Liver (tissue), 9 donors: ENCODE data around the gene CCDC152. TPM values are rescaled to one million over a fixed set of nuclear protein-coding genes. Genes with fewer than 3 reads are reported as not detected.

Experiments used
- DNase-seq: peaks from one replicate; pipeline ENCODE4 v3.0.0-alpha.2; 2017; ENCODE audit warnings: low spot score
- H3K27ac ChIP-seq, 2 donors: one replicate each; pipeline ENCODE4 v1.7.0; 2013; ENCODE audit warnings: inconsistent platforms in 2 of 2, low read length in 2 of 2, control low read depth in 1 of 2, low read depth in 1 of 2, mild to moderate bottlenecking in 1 of 2
- H3K27me3 ChIP-seq, 4 donors: one replicate each; pipeline versions ENCODE4 v1.6.1 to v1.7.0; 2013; ENCODE audit warnings: low read length in 3 of 4, inconsistent platforms in 1 of 4, mild to moderate bottlenecking in 1 of 4, moderate library complexity in 1 of 4; ENCODE audit not compliant: control insufficient read depth in 4 of 4, insufficient read depth in 4 of 4
- H3K36me3 ChIP-seq, 4 donors: one replicate each; pipeline versions ENCODE4 v1.6.1 to v1.7.0; 2013; ENCODE audit warnings: low read length in 3 of 4, mild to moderate bottlenecking in 3 of 4, low read depth in 1 of 4, moderate library complexity in 1 of 4; ENCODE audit not compliant: control insufficient read depth in 4 of 4, insufficient read depth in 3 of 4
- H3K4me1 ChIP-seq, 4 donors: one replicate each; pipeline versions ENCODE4 v1.6.1 to v1.7.0; 2013; ENCODE audit warnings: low read length in 3 of 4, mild to moderate bottlenecking in 3 of 4, moderate library complexity in 1 of 4; ENCODE audit not compliant: control insufficient read depth in 4 of 4, insufficient read depth in 4 of 4
- H3K4me3 ChIP-seq, 3 donors: one replicate each; pipeline versions ENCODE4 v1.6.1 to v1.7.0; 2013; ENCODE audit warnings: low read length in 3 of 3, control low read depth in 1 of 3, low read depth in 1 of 3, mild to moderate bottlenecking in 1 of 3
- H3K9ac ChIP-seq, 2 donors: one replicate each; pipeline ENCODE4 v1.7.0; 2013; ENCODE audit warnings: low read length in 2 of 2, mild to moderate bottlenecking in 2 of 2, moderate library complexity in 2 of 2, control low read depth in 1 of 2, low read depth in 1 of 2
- H3K9me3 ChIP-seq, 4 donors: one replicate each; pipeline versions ENCODE4 v1.6.1 to v1.7.0; 2013; ENCODE audit warnings: low read length in 3 of 4; ENCODE audit not compliant: control insufficient read depth in 4 of 4
- EGR1 ChIP-seq, 2 donors: IDR thresholded peaks; 2 replicates each; pipeline ENCODE4 v1.6.1; 2016 to 2018; ENCODE audit warnings: antibody characterized with exemption in 2 of 2, low read depth in 2 of 2
- FOXA1 ChIP-seq: IDR thresholded peaks from 2 replicates; pipeline ENCODE4 v1.6.1; 2016; ENCODE audit warnings: antibody characterized with exemption
- FOXA2 ChIP-seq: IDR thresholded peaks from 2 replicates; pipeline ENCODE4 v1.6.1; 2016; ENCODE audit warnings: antibody characterized with exemption
- GABPA ChIP-seq, 2 donors: IDR thresholded peaks in 1 of 2; conservative IDR thresholded peaks in 1 of 2; 2 replicates each; pipeline ENCODE4 v1.6.1; 2016; ENCODE audit warnings: antibody characterized with exemption in 2 of 2, mild to moderate bottlenecking in 1 of 2, moderate library complexity in 1 of 2
- HNF4A ChIP-seq, 2 donors: conservative IDR thresholded peaks; 2 replicates each; pipeline ENCODE4 v1.6.1; 2016; ENCODE audit warnings: antibody characterized with exemption in 2 of 2, mild to moderate bottlenecking in 2 of 2
- HNF4G ChIP-seq: IDR thresholded peaks from 2 replicates; pipeline ENCODE4 v1.6.1; 2016; ENCODE audit warnings: antibody characterized with exemption
- JUND ChIP-seq, 2 donors: IDR thresholded peaks; 2 replicates each; pipeline ENCODE4 v1.6.1; 2016; ENCODE audit warnings: antibody characterized with exemption in 2 of 2
- NR2F2 ChIP-seq: IDR thresholded peaks from 2 replicates; pipeline ENCODE4 v1.6.1; 2016; ENCODE audit warnings: antibody characterized with exemption
- RAD21 ChIP-seq, 2 donors: IDR thresholded peaks; 2 replicates each; pipeline ENCODE4 v1.6.1; 2016; ENCODE audit warnings: antibody characterized with exemption in 2 of 2, mild to moderate bottlenecking in 2 of 2
- RXRA ChIP-seq, 2 donors: IDR thresholded peaks; 2 replicates each; pipeline ENCODE4 v1.6.1; 2017 to 2018; ENCODE audit warnings: antibody characterized with exemption in 2 of 2, mild to moderate bottlenecking in 1 of 2
- SP1 ChIP-seq: IDR thresholded peaks from 2 replicates; pipeline ENCODE4 v1.6.1; 2018; ENCODE audit warnings: antibody characterized with exemption, mild to moderate bottlenecking
- TAF1 ChIP-seq: conservative IDR thresholded peaks from 2 replicates; pipeline ENCODE4 v1.6.1; 2016; ENCODE audit warnings: antibody characterized with exemption, mild to moderate bottlenecking
- YY1 ChIP-seq: IDR thresholded peaks from 2 replicates; pipeline ENCODE4 v1.6.1; 2016; ENCODE audit warnings: antibody characterized with exemption, mild to moderate bottlenecking
- WGBS: extraction: QIAGEN DNeasy Blood & Tissue Kit; methylation state at CpG from one replicate; pipeline ENCODE4 v1.1.7; 2013; 5-methylcytosine and 5-hydroxymethylcytosine counted together
- polyA plus RNA-seq, 2 donors: library from polyadenylated mRNA; stranded (reverse) in 1 of 2; unstranded in 1 of 2; fragments of 200-250 nt in 1 of 2; fragments of >200 nt in 1 of 2; fragmentation: Nextera tagmentation in 1 of 2; extraction: Ambion mirVana in 1 of 2; gene quantifications; one replicate each; pipeline versions ENCODE4 v1.2.1 to v1.2.3, GENCODE V29; 2013 to 2015
- total RNA-seq, 2 donors: library from RNA; depleted of rRNA; stranded (reverse); fragments of >200 nt; gene quantifications; one replicate each; pipeline ENCODE4 v1.2.3, GENCODE V29; 2014
- TF ChIP-seq, protein P1 (sequence below): IDR thresholded peaks from 2 replicates; pipeline ENCODE4 v1.6.1; 2016; ENCODE audit warnings: antibody characterized with exemption
- TF ChIP-seq, protein P2 (sequence below): fragments of 150-350 bp; IDR thresholded peaks from 2 replicates; pipeline ENCODE4 v1.5.1; 2017; ENCODE audit warnings: improper control_type of control experiment, low read depth, low read length; ENCODE audit not compliant: missing input control
- TF ChIP-seq, protein P3 (sequence below): IDR thresholded peaks from 2 replicates; pipeline ENCODE4 v1.6.1; 2016; ENCODE audit warnings: antibody characterized with exemption
- TF ChIP-seq, protein P4 (sequence below): IDR thresholded peaks from 2 replicates; pipeline ENCODE4 v1.6.1; 2016; ENCODE audit warnings: antibody characterized with exemption
- TF ChIP-seq, protein P5 (sequence below): IDR thresholded peaks from 2 replicates; pipeline ENCODE4 v1.6.1; 2016; ENCODE audit warnings: antibody characterized with exemption, mild to moderate bottlenecking
- donor health status: healthy.
- donor health status: healthy.
- donor health status: healthy.
- donor health status: healthy.
- donor health status: healthy.

Gene CCDC152
- total and polyA plus RNA-seq, 4 donors = 0.08 to 81.4 (median 3.3) TPM

DNA sequence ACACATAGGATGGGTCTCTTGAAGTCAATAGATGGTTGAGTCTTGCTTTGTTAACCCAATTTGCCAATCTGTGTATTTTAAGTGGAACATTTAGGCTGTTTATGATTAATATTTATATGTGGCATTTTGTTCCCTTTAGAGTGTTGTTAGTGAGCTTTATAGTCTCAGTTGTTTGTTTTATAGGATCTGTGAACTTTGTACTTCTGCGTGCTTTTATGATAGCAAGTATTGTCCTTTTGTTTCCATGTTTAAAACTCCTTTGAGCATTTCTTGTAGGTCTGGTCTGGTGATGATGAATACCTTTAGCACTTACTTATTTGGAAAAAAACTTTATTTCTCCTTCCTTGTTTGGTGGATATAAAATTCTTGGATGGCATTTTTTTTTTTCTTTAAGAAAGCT, 31.2 kb downstream of the CCDC152 start:
- Histone ChIP-seq H3K27ac (no peak overlapping the region), H3K36me3 (no peaks in the 10 kb centered on the region), H3K9ac (no peak overlapping the region), H3K9me3 (peaks cover 0 to 6% (median under 1%) of the 10 kb centered on the region in 4 donors), H3K4me1 (no peaks in the 10 kb centered on the region), H3K4me3 (no peak overlapping the region), H3K27me3 (no peaks in the 10 kb centered on the region)
- 85% methylated on average over 1 of the region's 1 CpG for WGBS
- no peak for TF ChIP-seq HNF4A (conservative IDR thresholded peaks at IDR 0.05)
- TF ChIP-seq, protein P1, sequence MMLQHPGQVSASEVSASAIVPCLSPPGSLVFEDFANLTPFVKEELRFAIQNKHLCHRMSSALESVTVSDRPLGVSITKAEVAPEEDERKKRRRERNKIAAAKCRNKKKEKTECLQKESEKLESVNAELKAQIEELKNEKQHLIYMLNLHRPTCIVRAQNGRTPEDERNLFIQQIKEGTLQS = no peak
- no peak for DNase-seq

DNA sequence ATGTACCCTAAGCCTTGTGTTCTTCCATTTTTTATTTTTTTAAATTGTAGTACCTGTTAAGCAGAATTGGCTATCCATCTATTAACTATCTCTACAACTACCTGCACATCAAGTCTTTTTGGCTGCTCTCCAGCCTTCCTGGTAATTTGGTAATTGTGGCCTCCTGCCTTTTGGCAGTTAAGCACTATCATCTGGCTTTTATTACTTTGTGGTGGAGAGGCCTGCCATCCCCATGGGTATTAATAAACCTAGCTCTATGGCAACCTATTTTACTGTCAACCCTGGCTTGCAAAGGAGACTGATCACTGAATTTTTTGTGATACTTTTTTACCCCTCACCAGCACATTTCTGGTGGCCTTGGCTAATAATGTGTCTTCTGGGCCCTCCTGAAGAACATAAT, 34.5 kb downstream of the CCDC152 start:
- Histone ChIP-seq H3K4me1 (no peaks in the 10 kb centered on the region), H3K9me3 (peaks cover 0 to 2% (median 0%) of the 10 kb centered on the region in 4 donors), H3K9ac (no peak overlapping the region), H3K27me3 (no peaks in the 10 kb centered on the region), H3K27ac (no peak overlapping the region), H3K4me3 (no peak overlapping the region), H3K36me3 (no peaks in the 10 kb centered on the region)
- TF ChIP-seq, protein P2, sequence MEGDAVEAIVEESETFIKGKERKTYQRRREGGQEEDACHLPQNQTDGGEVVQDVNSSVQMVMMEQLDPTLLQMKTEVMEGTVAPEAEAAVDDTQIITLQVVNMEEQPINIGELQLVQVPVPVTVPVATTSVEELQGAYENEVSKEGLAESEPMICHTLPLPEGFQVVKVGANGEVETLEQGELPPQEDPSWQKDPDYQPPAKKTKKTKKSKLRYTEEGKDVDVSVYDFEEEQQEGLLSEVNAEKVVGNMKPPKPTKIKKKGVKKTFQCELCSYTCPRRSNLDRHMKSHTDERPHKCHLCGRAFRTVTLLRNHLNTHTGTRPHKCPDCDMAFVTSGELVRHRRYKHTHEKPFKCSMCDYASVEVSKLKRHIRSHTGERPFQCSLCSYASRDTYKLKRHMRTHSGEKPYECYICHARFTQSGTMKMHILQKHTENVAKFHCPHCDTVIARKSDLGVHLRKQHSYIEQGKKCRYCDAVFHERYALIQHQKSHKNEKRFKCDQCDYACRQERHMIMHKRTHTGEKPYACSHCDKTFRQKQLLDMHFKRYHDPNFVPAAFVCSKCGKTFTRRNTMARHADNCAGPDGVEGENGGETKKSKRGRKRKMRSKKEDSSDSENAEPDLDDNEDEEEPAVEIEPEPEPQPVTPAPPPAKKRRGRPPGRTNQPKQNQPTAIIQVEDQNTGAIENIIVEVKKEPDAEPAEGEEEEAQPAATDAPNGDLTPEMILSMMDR = no peak
- no peak for TF ChIP-seq HNF4A (conservative IDR thresholded peaks at IDR 0.05)
- TF ChIP-seq JUND (IDR thresholded peaks at IDR 0.05) = no peak
- TF ChIP-seq, protein P3, sequence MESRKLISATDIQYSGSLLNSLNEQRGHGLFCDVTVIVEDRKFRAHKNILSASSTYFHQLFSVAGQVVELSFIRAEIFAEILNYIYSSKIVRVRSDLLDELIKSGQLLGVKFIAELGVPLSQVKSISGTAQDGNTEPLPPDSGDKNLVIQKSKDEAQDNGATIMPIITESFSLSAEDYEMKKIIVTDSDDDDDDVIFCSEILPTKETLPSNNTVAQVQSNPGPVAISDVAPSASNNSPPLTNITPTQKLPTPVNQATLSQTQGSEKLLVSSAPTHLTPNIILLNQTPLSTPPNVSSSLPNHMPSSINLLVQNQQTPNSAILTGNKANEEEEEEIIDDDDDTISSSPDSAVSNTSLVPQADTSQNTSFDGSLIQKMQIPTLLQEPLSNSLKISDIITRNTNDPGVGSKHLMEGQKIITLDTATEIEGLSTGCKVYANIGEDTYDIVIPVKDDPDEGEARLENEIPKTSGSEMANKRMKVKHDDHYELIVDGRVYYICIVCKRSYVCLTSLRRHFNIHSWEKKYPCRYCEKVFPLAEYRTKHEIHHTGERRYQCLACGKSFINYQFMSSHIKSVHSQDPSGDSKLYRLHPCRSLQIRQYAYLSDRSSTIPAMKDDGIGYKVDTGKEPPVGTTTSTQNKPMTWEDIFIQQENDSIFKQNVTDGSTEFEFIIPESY = no peak
- no peak for TF ChIP-seq NR2F2
- no peak for TF ChIP-seq TAF1
- TF ChIP-seq EGR1 (IDR thresholded peaks at IDR 0.05; ENCODE audit: low read depth in 2 of 2) = no peak
- no peak for TF ChIP-seq YY1
- TF ChIP-seq, protein P1 = no peak
- TF ChIP-seq RAD21 (IDR thresholded peaks at IDR 0.05) = no peak
- TF ChIP-seq, protein P4, sequence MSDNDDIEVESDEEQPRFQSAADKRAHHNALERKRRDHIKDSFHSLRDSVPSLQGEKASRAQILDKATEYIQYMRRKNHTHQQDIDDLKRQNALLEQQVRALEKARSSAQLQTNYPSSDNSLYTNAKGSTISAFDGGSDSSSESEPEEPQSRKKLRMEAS = no peak
- TF ChIP-seq SP1 = no peak
- no peak for TF ChIP-seq RXRA (IDR thresholded peaks at IDR 0.05)
- TF ChIP-seq, protein P5, sequence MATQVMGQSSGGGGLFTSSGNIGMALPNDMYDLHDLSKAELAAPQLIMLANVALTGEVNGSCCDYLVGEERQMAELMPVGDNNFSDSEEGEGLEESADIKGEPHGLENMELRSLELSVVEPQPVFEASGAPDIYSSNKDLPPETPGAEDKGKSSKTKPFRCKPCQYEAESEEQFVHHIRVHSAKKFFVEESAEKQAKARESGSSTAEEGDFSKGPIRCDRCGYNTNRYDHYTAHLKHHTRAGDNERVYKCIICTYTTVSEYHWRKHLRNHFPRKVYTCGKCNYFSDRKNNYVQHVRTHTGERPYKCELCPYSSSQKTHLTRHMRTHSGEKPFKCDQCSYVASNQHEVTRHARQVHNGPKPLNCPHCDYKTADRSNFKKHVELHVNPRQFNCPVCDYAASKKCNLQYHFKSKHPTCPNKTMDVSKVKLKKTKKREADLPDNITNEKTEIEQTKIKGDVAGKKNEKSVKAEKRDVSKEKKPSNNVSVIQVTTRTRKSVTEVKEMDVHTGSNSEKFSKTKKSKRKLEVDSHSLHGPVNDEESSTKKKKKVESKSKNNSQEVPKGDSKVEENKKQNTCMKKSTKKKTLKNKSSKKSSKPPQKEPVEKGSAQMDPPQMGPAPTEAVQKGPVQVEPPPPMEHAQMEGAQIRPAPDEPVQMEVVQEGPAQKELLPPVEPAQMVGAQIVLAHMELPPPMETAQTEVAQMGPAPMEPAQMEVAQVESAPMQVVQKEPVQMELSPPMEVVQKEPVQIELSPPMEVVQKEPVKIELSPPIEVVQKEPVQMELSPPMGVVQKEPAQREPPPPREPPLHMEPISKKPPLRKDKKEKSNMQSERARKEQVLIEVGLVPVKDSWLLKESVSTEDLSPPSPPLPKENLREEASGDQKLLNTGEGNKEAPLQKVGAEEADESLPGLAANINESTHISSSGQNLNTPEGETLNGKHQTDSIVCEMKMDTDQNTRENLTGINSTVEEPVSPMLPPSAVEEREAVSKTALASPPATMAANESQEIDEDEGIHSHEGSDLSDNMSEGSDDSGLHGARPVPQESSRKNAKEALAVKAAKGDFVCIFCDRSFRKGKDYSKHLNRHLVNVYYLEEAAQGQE = no peak
- TF ChIP-seq FOXA1 = no peak
- TF ChIP-seq HNF4G = no peak
- no peak for TF ChIP-seq GABPA (IDR thresholded peaks at IDR 0.05 in 1 of 2, conservative IDR thresholded peaks at IDR 0.05 in 1 of 2)
- TF ChIP-seq FOXA2 = no peak
- no peak for DNase-seq
